Body of pancreas (tissue), 4 donors: ENCODE results near the gene HS6ST2. TPM values are rescaled to one million over a fixed set of nuclear protein-coding genes. Genes with fewer than 3 reads are reported as not detected.

Experiments used
- ATAC-seq: fragments of 150-250 bp; one replicate; pipeline ENCODE4 v1.9.1; 2016
- DNase-seq, 4 donors: peaks; one replicate each; pipeline ENCODE4 v3.0.0-alpha.2; 2019
- H3K27ac ChIP-seq, 4 donors: fragments of 200-600 bp; sonication (generic); 1 replicate in 3 of 4; 2 replicates in 1 of 4; pipeline versions ENCODE4 v1.5.1 to v1.6.1; 2016 to 2019; ENCODE audit warnings: mild to moderate bottlenecking in 1 of 4, mixed read lengths in 1 of 4, moderate library complexity in 1 of 4
- H3K27me3 ChIP-seq, 2 donors: fragments of 200-600 bp; sonication (generic); one replicate each; pipeline ENCODE4 v1.6.0; 2016; ENCODE audit warnings: mild to moderate bottlenecking in 1 of 2
- H3K36me3 ChIP-seq, 2 donors: fragments of 200-600 bp; sonication (generic); replicated peaks in 1 of 2; 2 replicates each; pipeline ENCODE4 v1.5.1; 2016; ENCODE audit warnings: low read depth in 2 of 2; ENCODE audit not compliant: insufficient read depth in 1 of 2
- H3K4me1 ChIP-seq: fragments of 200-600 bp; sonication (generic); one replicate; pipeline ENCODE4 v1.6.0; 2016
- H3K4me3 ChIP-seq, 2 donors: fragments of 200-600 bp; sonication (generic); 1 replicate in 1 of 2; 2 replicates in 1 of 2; pipeline ENCODE4 v1.5.1; 2016 to 2019
- H3K9me3 ChIP-seq, 3 donors: fragments of 200-600 bp; sonication (generic); 1 replicate in 2 of 3; 2 replicates in 1 of 3; pipeline ENCODE4 v1.5.1; 2016
- CTCF ChIP-seq, 7 experiments: fragments of 450-650 bp in 4 of 7; fragments of 200-600 bp in 3 of 7; sonication (generic) in 3 of 7; IDR thresholded peaks; one replicate each; pipeline ENCODE4 v1.5.1; 2016 to 2019; ENCODE audit warnings: antibody characterized with exemption in 7 of 7
- POLR2A ChIP-seq, 3 donors: fragments of 450-650 bp; IDR thresholded peaks; one replicate each; pipeline ENCODE4 v1.6.1; 2016; ENCODE audit warnings: antibody characterized with exemption in 3 of 3, mild to moderate bottlenecking in 2 of 3
- WGBS, 2 donors: methylation state at CpG; one replicate each; pipeline ENCODE4 v1.1.5; 2017; 5-methylcytosine and 5-hydroxymethylcytosine counted together
- intact Hi-C: fragments of 100-400 bp; cut with DNase I; formaldehyde crosslinking; loops from one replicate; pipeline ENCODE4 v1.15.1; 2023
- total RNA-seq, 2 donors: library from RNA; depleted of rRNA; stranded (reverse); fragments of >200 nt; gene quantifications; one replicate each; pipeline ENCODE4 v1.1.0, GENCODE V29; 2016

HS6ST2 gene
- total RNA-seq, 2 donors from 2014 or later: 2.6 to 5.3 TPM

- Histone ChIP-seq H3K36me3 (no peaks in the 10 kb centered on the region), H3K4me1 (no peaks in the 10 kb centered on the region), H3K9me3 (no peaks in the 10 kb centered on the region), H3K27ac (no peak overlapping the region), H3K4me3 (no peak overlapping the region), H3K27me3 (no peaks in the 10 kb centered on the region)
- WGBS, 2 donors: 74 to 90% methylated on average over 6 of the region's 6 CpGs
- no peak for ATAC-seq
- TF ChIP-seq CTCF (IDR thresholded peaks at IDR 0.05) (no peak), POLR2A (IDR thresholded peaks at IDR 0.05) (no peak)
- intact Hi-C loops: no loop called here
- no peak for DNase-seq
Observed at GRCh38 chrX:132776486-132777210, 181.8 kb downstream of the HS6ST2 start.

- no peak for TF ChIP-seq CTCF (IDR thresholded peaks at IDR 0.05)
- TF ChIP-seq POLR2A (IDR thresholded peaks at IDR 0.05): no peak
- no peak overlapping the region for H3K27ac ChIP-seq
- no peak for DNase-seq
- H3K4me3 ChIP-seq: no peak overlapping the region
- no peaks in the 10 kb centered on the region for H3K4me1 ChIP-seq
- ATAC-seq: no peak
- WGBS, 2 donors: 69 to 84% methylated on average over 6 to 7 of the region's 7 CpGs
- H3K9me3 ChIP-seq: no peaks in the 10 kb centered on the region
- intact Hi-C loops: no loop called here
- H3K27me3 ChIP-seq: no peaks in the 10 kb centered on the region
- no peaks in the 10 kb centered on the region for H3K36me3 ChIP-seq
Observed at GRCh38 chrX:132775263-132775823, 183.1 kb downstream of the HS6ST2 start.

GRCh38 chrX:132774010-132774714 lies 184.3 kb downstream of the HS6ST2 start:
- H3K4me3 ChIP-seq: no peak overlapping the region
- TF ChIP-seq POLR2A (IDR thresholded peaks at IDR 0.05) (no peak), CTCF (IDR thresholded peaks at IDR 0.05) (no peak)
- DNase-seq (no peak), ATAC-seq (no peak)
- intact Hi-C loops: no loop called here
- H3K27me3 ChIP-seq: no peaks in the 10 kb centered on the region
- H3K36me3 ChIP-seq: no peaks in the 10 kb centered on the region
- H3K9me3 ChIP-seq: no peaks in the 10 kb centered on the region
- no peak overlapping the region for H3K27ac ChIP-seq
- no peaks in the 10 kb centered on the region for H3K4me1 ChIP-seq
- 72 to 74% methylated on average over 3 to 5 of the region's 5 CpGs for WGBS, 2 donors

- WGBS, 2 donors: 82 to 90% methylated on average over 7 of the region's 7 CpGs
- ATAC-seq (no peak), DNase-seq (no peak)
- Histone ChIP-seq H3K4me3 (no peak overlapping the region), H3K36me3 (no peaks in the 10 kb centered on the region), H3K27me3 (no peaks in the 10 kb centered on the region), H3K9me3 (no peaks in the 10 kb centered on the region), H3K27ac (no peak overlapping the region), H3K4me1 (no peaks in the 10 kb centered on the region)
- intact Hi-C loops: no loop called here
- TF ChIP-seq CTCF (IDR thresholded peaks at IDR 0.05): no peak
- no peak for TF ChIP-seq POLR2A (IDR thresholded peaks at IDR 0.05)
Observed at GRCh38 chrX:132769609-132770008, 188.8 kb downstream of the HS6ST2 start.
